Hepatic stellate cell (primary cell): ENCODE results near the gene TACR2.

Source experiments
- DNase-seq: peaks from one replicate; pipeline ENCODE4 v3.0.0; 2011; ENCODE audit warnings: low spot score

TACR2 gene

GRCh38 chr10:69419096-69419743 lies 2.5 kb upstream of the TACR2 start:
- DNase-seq: no peak

GRCh38 chr10:69418052-69418752 lies 1.5 kb upstream of the TACR2 start:
- no peak for DNase-seq

- no peak for DNase-seq
Observed at GRCh38 chr10:69417542-69417941, 824 bp upstream of the TACR2 start.

GRCh38 chr10:69415951-69416350 lies 767 bp downstream of the TACR2 start:
- no peak for DNase-seq

- DNase-seq: no peak
Observed at GRCh38 chr10:69415049-69415448, 1.7 kb downstream of the TACR2 start.

- DNase-seq: no peak
Observed at GRCh38 chr10:69414036-69415018, 2.4 kb downstream of the TACR2 start.

GRCh38 chr10:69413221-69413865 lies 3.4 kb downstream of the TACR2 start:
- peak; percentile 88 for DNase-seq

- no peak for DNase-seq
Observed at GRCh38 chr10:69412232-69412790, 4.4 kb downstream of the TACR2 start.

GRCh38 chr10:69411476-69411875 lies 5.2 kb downstream of the TACR2 start:
- no peak for DNase-seq

- DNase-seq: no peak
Observed at GRCh38 chr10:69410487-69410886, 6.2 kb downstream of the TACR2 start.

- no peak for DNase-seq
Observed at GRCh38 chr10:69409968-69410367, 6.8 kb downstream of the TACR2 start.

GRCh38 chr10:69409176-69409495 lies 7.6 kb downstream of the TACR2 start:
- DNase-seq: no peak

GRCh38 chr10:69408318-69409175 lies 8.2 kb downstream of the TACR2 start:
- DNase-seq: peak; percentile 92

- no peak for DNase-seq
Observed at GRCh38 chr10:69407621-69408301, 9.0 kb downstream of the TACR2 start.

GRCh38 chr10:69406816-69407580 lies 9.7 kb downstream of the TACR2 start:
- DNase-seq: no peak

GRCh38 chr10:69406302-69406811 lies 10.4 kb downstream of the TACR2 start:
- no peak for DNase-seq

- DNase-seq: no peak
Observed at GRCh38 chr10:69405221-69405620, 11.5 kb downstream of the TACR2 start.

- DNase-seq: no peak
Observed at GRCh38 chr10:69404786-69405185, 11.9 kb downstream of the TACR2 start.

GRCh38 chr10:69403519-69403918 lies 13.2 kb downstream of the TACR2 start:
- DNase-seq: peak; percentile 72
